ENCODE results near the gene RNASEH2B. TPM values are rescaled to one million over a fixed set of nuclear protein-coding genes. Genes with fewer than 3 reads are reported as not detected.

The RNASEH2B gene
- total RNA-seq, 2 experiments from 2014 or later, result 225 to 322 TPM

- Histone ChIP-seq H3K4me3 (ENCODE audit: low read depth, low read length, poor library complexity, severe bottlenecking) (peak overlapping the region; percentile 41), H3K4me1 (ENCODE audit: insufficient read depth, low read length, poor library complexity, severe bottlenecking) (peaks cover 53% of the 10 kb centered on the region), H3K36me3 (ENCODE audit: insufficient read depth, low read length) (peaks cover 50% of the 10 kb centered on the region), H3K4me2 (ENCODE audit: low read length) (peak overlapping the region; percentile 84), H4K20me1 (ENCODE audit: insufficient read depth, low read length) (peaks cover 25% of the 10 kb centered on the region; the same call in 1 of the 2 replicates), H3K9me2 (ENCODE audit: insufficient read depth, low read length) (no peaks in the 10 kb centered on the region), H2AFZ (ENCODE audit: low read length) (no peak overlapping the region), H3K27ac (ENCODE audit: low read depth, low read length, poor library complexity, severe bottlenecking) (peak overlapping the region; percentile 73), H3K9me3 (ENCODE audit: low read length) (peaks cover 34% of the 10 kb centered on the region), H3K79me2 (ENCODE audit: insufficient read depth, low read depth, low read length) (peaks cover 100% of the 10 kb centered on the region)
- DNase-seq (ENCODE audit: low spot score), result no peak
- ChIA-PET POLR2A (interaction anchor here (0.6 to 1.6 kb wide), 5 partner anchors 9 to 837 kb away, joined by 3 to 4 read pairs (median 3); no protein-coding TSS in a partner anchor), CTCF (ENCODE audit: unreplicated experiment) (no interaction called here)
- no TSS peak for BruUV-seq (replicated peaks)
- intact Hi-C loops (cut with micrococcal nuclease; ENCODE audit: unreplicated experiment), result no loop called here
- TF ChIP-seq EZH2phosphoT487 (IDR thresholded peaks at IDR 0.05; ENCODE audit: borderline replicate concordance, low read depth, low read length) (no peak), CTCF (conservative IDR thresholded peaks at IDR 0.05; ENCODE audit: low read length) (no peak)
Measured at GRCh38 chr13:50917572-50917971, 8.0 kb downstream of the RNASEH2B start.

DNA sequence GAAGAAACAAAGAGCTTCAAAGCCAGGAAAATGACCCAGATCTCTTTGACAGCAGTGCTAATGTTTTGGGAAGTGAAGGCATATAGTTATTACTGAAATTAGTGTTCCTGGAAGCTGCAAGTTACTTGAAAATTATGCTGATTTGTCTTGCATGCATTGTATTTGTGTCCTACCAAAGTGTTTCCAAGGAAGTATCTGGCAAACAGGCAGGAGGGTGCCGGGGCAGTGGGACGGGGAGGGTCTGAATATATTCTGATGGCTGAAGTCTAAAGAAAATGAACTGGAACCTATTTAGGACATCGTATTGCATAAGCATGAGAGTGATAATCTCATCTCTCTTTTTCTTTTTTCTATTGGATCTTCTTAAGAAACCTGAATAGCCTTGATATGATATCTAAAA lies 9.0 kb downstream of the RNASEH2B start:
- no peak for TF ChIP-seq CTCF (conservative IDR thresholded peaks at IDR 0.05; ENCODE audit: low read length)
- TF ChIP-seq EZH2phosphoT487 (IDR thresholded peaks at IDR 0.05; ENCODE audit: borderline replicate concordance, low read depth, low read length), result no peak
- Histone ChIP-seq H3K27ac (ENCODE audit: low read depth, low read length, poor library complexity, severe bottlenecking) (no peak overlapping the region), H3K36me3 (ENCODE audit: insufficient read depth, low read length) (peaks cover 60% of the 10 kb centered on the region), H3K9me2 (ENCODE audit: insufficient read depth, low read length) (no peaks in the 10 kb centered on the region), H3K4me2 (ENCODE audit: low read length) (no peak overlapping the region), H4K20me1 (ENCODE audit: insufficient read depth, low read length) (peaks cover 17% of the 10 kb centered on the region; the same call in 1 of the 2 replicates), H3K79me2 (ENCODE audit: insufficient read depth, low read depth, low read length) (peaks cover 100% of the 10 kb centered on the region), H3K4me1 (ENCODE audit: insufficient read depth, low read length, poor library complexity, severe bottlenecking) (peaks cover 43% of the 10 kb centered on the region), H2AFZ (ENCODE audit: low read length) (no peak overlapping the region), H3K9me3 (ENCODE audit: low read length) (peaks cover 44% of the 10 kb centered on the region), H3K4me3 (ENCODE audit: low read depth, low read length, poor library complexity, severe bottlenecking) (no peak overlapping the region)
- DNase-seq (ENCODE audit: low spot score), result no peak
- POLR2A ChIA-PET, result interaction anchor here (1.2 kb wide), 1 partner anchor 16 kb away, joined by 3 read pairs; no protein-coding TSS in a partner anchor
- intact Hi-C loops (cut with micrococcal nuclease; ENCODE audit: unreplicated experiment), result no loop called here
- CTCF ChIA-PET (ENCODE audit: unreplicated experiment), result no interaction called here
- no TSS peak for BruUV-seq (replicated peaks)

- no peak for DNase-seq (ENCODE audit: low spot score)
- TF ChIP-seq CTCF (conservative IDR thresholded peaks at IDR 0.05; ENCODE audit: low read length) (no peak), EZH2phosphoT487 (IDR thresholded peaks at IDR 0.05; ENCODE audit: borderline replicate concordance, low read depth, low read length) (no peak)
- H3K4me1 ChIP-seq (ENCODE audit: insufficient read depth, low read length, poor library complexity, severe bottlenecking), result peaks cover 36% of the 10 kb centered on the region
- H2AFZ ChIP-seq (ENCODE audit: low read length), result no peak overlapping the region
- intact Hi-C loops (cut with micrococcal nuclease; ENCODE audit: unreplicated experiment), result no loop called here
- H3K9me3 ChIP-seq (ENCODE audit: low read length), result peaks cover 51% of the 10 kb centered on the region
- no peak overlapping the region for H3K27ac ChIP-seq (ENCODE audit: low read depth, low read length, poor library complexity, severe bottlenecking)
- ChIA-PET CTCF (ENCODE audit: unreplicated experiment) (no interaction called here), POLR2A (interaction anchor here (0.6 to 1.2 kb wide), 4 partner anchors 17 to 980 kb away, joined by 3 read pairs; no protein-coding TSS in a partner anchor)
- peaks cover 100% of the 10 kb centered on the region for H3K79me2 ChIP-seq (ENCODE audit: insufficient read depth, low read depth, low read length)
- no TSS peak for BruUV-seq (replicated peaks)
- no peak overlapping the region for H3K4me2 ChIP-seq (ENCODE audit: low read length)
- no peak overlapping the region for H3K4me3 ChIP-seq (ENCODE audit: low read depth, low read length, poor library complexity, severe bottlenecking)
- peaks cover 67% of the 10 kb centered on the region for H3K36me3 ChIP-seq (ENCODE audit: insufficient read depth, low read length)
- peaks cover 16% of the 10 kb centered on the region; the same call in 1 of the 2 replicates for H4K20me1 ChIP-seq (ENCODE audit: insufficient read depth, low read length)
- H3K9me2 ChIP-seq (ENCODE audit: insufficient read depth, low read length), result no peaks in the 10 kb centered on the region
Measured at GRCh38 chr13:50919277-50919676, 9.7 kb downstream of the RNASEH2B start.
